Glomerular visceral epithelial cell (primary cell): Measurements from ENCODE around the gene MTARC2.
"Not testable (repeated sequence)": the region's sequence is repeated elsewhere in the genome, so short reads cannot be mapped to it uniquely, and the experiment has no call there.

Experiments used
- DNase-seq: peaks from one replicate; pipeline ENCODE4 v3.0.0-alpha.2; 2016; ENCODE audit errors: extremely low spot score

The MTARC2 gene

GRCh38 chr1:220732621-220733020 lies 15.5 kb upstream of the MTARC2 start:
- DNase-seq: no peak

GRCh38 chr1:220733086-220733601 lies 15.0 kb upstream of the MTARC2 start:
- peak; percentile 84 for DNase-seq

- peak; percentile 73 for DNase-seq
Measured at GRCh38 chr1:220734571-220735326, 13.4 kb upstream of the MTARC2 start.

- DNase-seq: not testable (repeated sequence)
Measured at GRCh38 chr1:220736283-220736682, 11.8 kb upstream of the MTARC2 start.

GRCh38 chr1:220741349-220741748 lies 6.8 kb upstream of the MTARC2 start:
- no peak for DNase-seq

- no peak for DNase-seq
Measured at GRCh38 chr1:220741825-220742224, 6.3 kb upstream of the MTARC2 start.

- DNase-seq: no peak
Measured at GRCh38 chr1:220742520-220742919, 5.6 kb upstream of the MTARC2 start.

GRCh38 chr1:220746851-220747250 lies 1.3 kb upstream of the MTARC2 start:
- no peak for DNase-seq

GRCh38 chr1:220747437-220748088 lies 559 bp upstream of the MTARC2 start:
- no peak for DNase-seq

- no peak for DNase-seq
Measured at GRCh38 chr1:220748936-220749335, 814 bp downstream of the MTARC2 start.

GRCh38 chr1:220750131-220750515 lies 2.0 kb downstream of the MTARC2 start:
- no peak for DNase-seq

GRCh38 chr1:220751111-220751510 lies 3.0 kb downstream of the MTARC2 start:
- no peak for DNase-seq

GRCh38 chr1:220754212-220754917 lies 6.2 kb downstream of the MTARC2 start:
- DNase-seq: no peak

GRCh38 chr1:220754918-220755295 lies 6.8 kb downstream of the MTARC2 start:
- no peak for DNase-seq

GRCh38 chr1:220755309-220755708 lies 7.2 kb downstream of the MTARC2 start:
- no peak for DNase-seq

GRCh38 chr1:220757441-220757840 lies 9.3 kb downstream of the MTARC2 start:
- DNase-seq: no peak

GRCh38 chr1:220759147-220759546 lies 11.0 kb downstream of the MTARC2 start:
- no peak for DNase-seq

GRCh38 chr1:220761688-220762427 lies 13.7 kb downstream of the MTARC2 start:
- no peak for DNase-seq

- no peak for DNase-seq
Measured at GRCh38 chr1:220764757-220765156, 16.6 kb downstream of the MTARC2 start.

GRCh38 chr1:220767312-220768125 lies 19.4 kb downstream of the MTARC2 start:
- no peak for DNase-seq

GRCh38 chr1:220768126-220768601 lies 20.0 kb downstream of the MTARC2 start:
- DNase-seq: no peak
